HEK293 (cell line): ENCODE results near the gene VWA3A.

ENCODE experiments used
- CTCF ChIA-PET: fragments of 350-600 bp; formaldehyde crosslinking; extraction: SDS; loops from one replicate; lab custom pipeline; 2021; ENCODE audit warnings: antibody characterized with exemption; lab: Yijun Ruan, JAX
- POLR2A ChIA-PET: fragments of 300-600 bp; formaldehyde crosslinking; extraction: SDS; loops from one replicate; lab custom pipeline; 2020; ENCODE audit warnings: antibody characterized with exemption, inconsistent platforms; lab: Yijun Ruan, JAX
- H3K27ac ChIP-seq: fragments of 200-500 bp; sonication (Bioruptor generic); 2 replicates; pipeline ENCODE4 v1.5.1; 2014; ENCODE audit warnings: low read depth, low read length, control low read depth, inconsistent platforms; ENCODE audit errors: extremely low read depth
- H3K36me3 ChIP-seq, 2 experiments: fragments of 200-500 bp in 1 of 2; sonication (Bioruptor generic) in 1 of 2; 1 replicate in 1 of 2; 2 replicates in 1 of 2; pipeline ENCODE4 v1.5.1; 2014 to 2017; ENCODE audit warnings: inconsistent platforms in 2 of 2, low read length in 2 of 2; ENCODE audit not compliant: control insufficient read depth in 2 of 2, insufficient read depth in 1 of 2
- H3K4me1 ChIP-seq: fragments of 200-500 bp; sonication (Bioruptor generic); 2 replicates; pipeline ENCODE4 v1.5.1; 2014; ENCODE audit warnings: mild to moderate bottlenecking, low read length, inconsistent platforms; ENCODE audit not compliant: control insufficient read depth, insufficient read depth
- H3K4me3 ChIP-seq: 2 replicates; pipeline ENCODE4 v1.5.1; 2011; ENCODE audit warnings: low read depth, mild to moderate bottlenecking, control low read depth, low read length, moderate library complexity
- H3K9me3 ChIP-seq: fragments of 200-500 bp; sonication (Bioruptor generic); 2 replicates; pipeline ENCODE4 v1.5.1; 2014; ENCODE audit warnings: low read depth, low read length, inconsistent platforms; ENCODE audit not compliant: control insufficient read depth, insufficient read depth
- AEBP2 ChIP-seq: fragments of 450-650 bp; formaldehyde crosslinking; IDR thresholded peaks from 2 replicates; pipeline ENCODE4 v1.5.1; 2016; ENCODE audit warnings: missing biosample characterization, missing genetic modification characterization, borderline replicate concordance
- IKZF3 ChIP-seq: fragments of 450-650 bp; IDR thresholded peaks from 2 replicates; pipeline ENCODE4 v1.5.0; 2018; ENCODE audit warnings: missing biosample characterization, mild to moderate bottlenecking, missing genetic modification characterization, moderate library complexity
- KLF10 ChIP-seq: fragments of 450-650 bp; IDR thresholded peaks from 2 replicates; pipeline ENCODE4 v1.5.1; 2018; ENCODE audit warnings: missing biosample characterization, mild to moderate bottlenecking, missing genetic modification characterization
- OSR2 ChIP-seq: fragments of 450-650 bp; formaldehyde crosslinking; IDR thresholded peaks from 2 replicates; pipeline ENCODE4 v1.5.1; 2016; ENCODE audit warnings: missing biosample characterization, missing genetic modification characterization
- ZBTB20 ChIP-seq: fragments of 450-650 bp; formaldehyde crosslinking; IDR thresholded peaks from 2 replicates; pipeline ENCODE4 v1.5.1; 2016; ENCODE audit warnings: missing biosample characterization, missing genetic modification characterization
- ZBTB26 ChIP-seq: fragments of 450-650 bp; formaldehyde crosslinking; optimal IDR thresholded peaks from 2 replicates; pipeline ENCODE3; 2016; ENCODE audit warnings: missing biosample characterization, mild to moderate bottlenecking, missing genetic modification characterization
- ZBTB7A ChIP-seq: fragments of 450-650 bp; formaldehyde crosslinking; IDR thresholded peaks from 2 replicates; pipeline ENCODE4 v1.5.1; 2016; ENCODE audit warnings: low read depth, missing biosample characterization, missing genetic modification characterization
- ZEB2 ChIP-seq: fragments of 450-650 bp; formaldehyde crosslinking; IDR thresholded peaks from 2 replicates; pipeline ENCODE4 v1.5.1; 2016; ENCODE audit warnings: missing biosample characterization, missing genetic modification characterization
- ZNF140 ChIP-seq: fragments of 450-650 bp; formaldehyde crosslinking; IDR thresholded peaks from 2 replicates; pipeline ENCODE4 v1.5.1; 2016; ENCODE audit warnings: missing biosample characterization, missing genetic modification characterization
- ZNF148 ChIP-seq: fragments of 450-650 bp; formaldehyde crosslinking; IDR thresholded peaks from 2 replicates; pipeline ENCODE4 v1.5.0; 2017; ENCODE audit warnings: missing biosample characterization, missing genetic modification characterization, borderline replicate concordance
- ZNF2 ChIP-seq: fragments of 450-650 bp; formaldehyde crosslinking; IDR thresholded peaks from 2 replicates; pipeline ENCODE4 v1.5.1; 2016; ENCODE audit warnings: missing biosample characterization, missing genetic modification characterization
- ZNF239 ChIP-seq: fragments of 450-650 bp; formaldehyde crosslinking; IDR thresholded peaks from 2 replicates; pipeline ENCODE4 v1.5.1; 2016; ENCODE audit warnings: missing biosample characterization, missing genetic modification characterization
- ZNF274 ChIP-seq, 2 experiments: fragments of 200-500 bp in 1 of 2; fragments of 450-650 bp in 1 of 2; sonication (Bioruptor generic) in 1 of 2; formaldehyde crosslinking in 1 of 2; IDR thresholded peaks; 2 replicates each; pipeline versions ENCODE4 v1.5.1 to v1.6.1; 2014 to 2016; ENCODE audit warnings: borderline replicate concordance in 1 of 2, inconsistent platforms in 1 of 2, low read length in 1 of 2, missing biosample characterization in 1 of 2, missing genetic modification characterization in 1 of 2
- ZNF37A ChIP-seq: fragments of 450-650 bp; IDR thresholded peaks from 2 replicates; pipeline ENCODE4 v1.5.1; 2018; ENCODE audit warnings: missing biosample characterization, missing genetic modification characterization
- ZNF394 ChIP-seq: fragments of 450-650 bp; formaldehyde crosslinking; IDR thresholded peaks from 2 replicates; pipeline ENCODE4 v1.5.1; 2016; ENCODE audit warnings: missing biosample characterization, missing genetic modification characterization, mild to moderate bottlenecking, moderate library complexity, borderline replicate concordance
- ZNF510 ChIP-seq: fragments of 450-650 bp; formaldehyde crosslinking; IDR thresholded peaks from 2 replicates; pipeline ENCODE4 v1.5.1; 2018; ENCODE audit warnings: mild to moderate bottlenecking, missing genetic modification characterization, missing biosample characterization; ENCODE audit not compliant: insufficient replicate concordance
- ZNF514 ChIP-seq: fragments of 450-650 bp; formaldehyde crosslinking; IDR thresholded peaks from 2 replicates; pipeline ENCODE4 v1.5.1; 2016; ENCODE audit warnings: missing biosample characterization, missing genetic modification characterization
- ZNF558 ChIP-seq: fragments of 450-650 bp; formaldehyde crosslinking; IDR thresholded peaks from 2 replicates; pipeline ENCODE4 v1.5.1; 2016; ENCODE audit warnings: missing biosample characterization, missing genetic modification characterization
- ZNF571 ChIP-seq: fragments of 450-650 bp; formaldehyde crosslinking; IDR thresholded peaks from 2 replicates; pipeline ENCODE4 v1.5.0; 2017; ENCODE audit warnings: missing biosample characterization, missing genetic modification characterization
- ZNF580 ChIP-seq: fragments of 450-650 bp; formaldehyde crosslinking; IDR thresholded peaks from 2 replicates; pipeline ENCODE4 v1.5.1; 2016; ENCODE audit warnings: missing biosample characterization, missing genetic modification characterization
- ZNF623 ChIP-seq: fragments of 450-650 bp; formaldehyde crosslinking; IDR thresholded peaks from 2 replicates; pipeline ENCODE4 v1.5.1; 2016; ENCODE audit warnings: missing biosample characterization, missing genetic modification characterization
- ZNF658 ChIP-seq: fragments of 450-650 bp; formaldehyde crosslinking; IDR thresholded peaks from 2 replicates; pipeline ENCODE4; 2016; ENCODE audit warnings: missing biosample characterization, missing genetic modification characterization
- ZNF664 ChIP-seq: fragments of 450-650 bp; formaldehyde crosslinking; IDR thresholded peaks from 2 replicates; pipeline ENCODE4 v1.5.1; 2016; ENCODE audit warnings: missing biosample characterization, missing genetic modification characterization
- ZNF747 ChIP-seq: fragments of 450-650 bp; formaldehyde crosslinking; IDR thresholded peaks from 2 replicates; pipeline ENCODE4 v1.5.1; 2016; ENCODE audit warnings: missing biosample characterization, missing genetic modification characterization
- ZSCAN4 ChIP-seq: fragments of 450-650 bp; formaldehyde crosslinking; IDR thresholded peaks from 2 replicates; pipeline ENCODE4 v1.5.1; 2017; ENCODE audit warnings: missing biosample characterization, missing genetic modification characterization

The VWA3A gene

GRCh38 chr16:22088642-22089041 is 3.7 kb upstream of the VWA3A start (continued):
- TF ChIP-seq ZNF239 = no peak
- no peak for TF ChIP-seq ZBTB26 (tag by site-specific recombination)
- TF ChIP-seq ZNF510 = no peak
- TF ChIP-seq ZNF140 (tag by site-specific recombination) = no peak
- no peak for TF ChIP-seq ZNF37A (tag by site-specific recombination)
- no peak for TF ChIP-seq ZNF664 (tag by site-specific recombination)
- no peak for TF ChIP-seq ZNF274 (IDR thresholded peaks at IDR 0.05; ENCODE audit: low read length)
- no peak for TF ChIP-seq ZNF274 (tag by site-specific recombination; IDR thresholded peaks at IDR 0.05; ENCODE audit: borderline replicate concordance)
- no peak for TF ChIP-seq OSR2
- no peak for TF ChIP-seq ZBTB7A (tag by site-specific recombination)
- TF ChIP-seq ZEB2 (tag by site-specific recombination) = no peak
- TF ChIP-seq ZNF571 (tag by site-specific recombination) = no peak
- no peak for TF ChIP-seq ZNF2 (tag by site-specific recombination)

- no peak for TF ChIP-seq ZNF658 (tag by site-specific recombination)
- no peak for TF ChIP-seq ZNF747 (tag by site-specific recombination)
- TF ChIP-seq ZNF558 (tag by site-specific recombination) = no peak
- TF ChIP-seq ZNF623 (tag by site-specific recombination) = no peak
- no peak for TF ChIP-seq IKZF3
- no peak for TF ChIP-seq ZSCAN4 (tag by site-specific recombination)
- TF ChIP-seq ZNF394 (tag by site-specific recombination) = no peak
- TF ChIP-seq KLF10 (tag by site-specific recombination) = no peak
- no peak for TF ChIP-seq ZNF514 (tag by site-specific recombination)
- TF ChIP-seq ZBTB20 (tag by site-specific recombination) = no peak
- TF ChIP-seq ZNF148 = no peak
- no peak for TF ChIP-seq ZNF580 (tag by site-specific recombination)
- TF ChIP-seq AEBP2 (tag by site-specific recombination) = no peak
- TF ChIP-seq, all 188 proteins: peak for 0
- H3K4me1 ChIP-seq = peaks cover 2% of the 10 kb centered on the region; the same call in 1 of the 2 replicates
- ChIA-PET POLR2A (interaction anchor here (0.7 kb wide), 1 partner anchor 114 kb away, joined by 3 read pairs; no protein-coding TSS in a partner anchor), CTCF (interaction anchor here (0.6 to 5.5 kb wide), 4 partner anchors 12 to 434 kb away, joined by 3 to 40 read pairs (median 4); no protein-coding TSS in a partner anchor)
- no peaks in the 10 kb centered on the region; a peak in 1 of 3 replicates for H3K36me3 ChIP-seq
- no peak overlapping the region for H3K4me3 ChIP-seq
- H3K9me3 ChIP-seq = no peaks in the 10 kb centered on the region
- no peak overlapping the region for H3K27ac ChIP-seq
Measured at GRCh38 chr16:22089910-22090309, 2.4 kb upstream of the VWA3A start.
